HG03039 (cell line): ENCODE data around the gene LNPK.
"Not testable (repeated sequence)": the region's sequence is repeated elsewhere in the genome, so short reads cannot be mapped to it uniquely, and the experiment has no call there.

Source experiments
- ATAC-seq: cut with Tn5 transposase; IDR thresholded peaks from one replicate; pipeline ENCODE4 v1.9.1; 2021; ENCODE audit warnings: mild to moderate bottlenecking, moderate library complexity; ENCODE audit not compliant: unreplicated experiment

Gene LNPK, protein sequence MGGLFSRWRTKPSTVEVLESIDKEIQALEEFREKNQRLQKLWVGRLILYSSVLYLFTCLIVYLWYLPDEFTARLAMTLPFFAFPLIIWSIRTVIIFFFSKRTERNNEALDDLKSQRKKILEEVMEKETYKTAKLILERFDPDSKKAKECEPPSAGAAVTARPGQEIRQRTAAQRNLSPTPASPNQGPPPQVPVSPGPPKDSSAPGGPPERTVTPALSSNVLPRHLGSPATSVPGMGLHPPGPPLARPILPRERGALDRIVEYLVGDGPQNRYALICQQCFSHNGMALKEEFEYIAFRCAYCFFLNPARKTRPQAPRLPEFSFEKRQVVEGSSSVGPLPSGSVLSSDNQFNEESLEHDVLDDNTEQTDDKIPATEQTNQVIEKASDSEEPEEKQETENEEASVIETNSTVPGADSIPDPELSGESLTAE

DNA sequence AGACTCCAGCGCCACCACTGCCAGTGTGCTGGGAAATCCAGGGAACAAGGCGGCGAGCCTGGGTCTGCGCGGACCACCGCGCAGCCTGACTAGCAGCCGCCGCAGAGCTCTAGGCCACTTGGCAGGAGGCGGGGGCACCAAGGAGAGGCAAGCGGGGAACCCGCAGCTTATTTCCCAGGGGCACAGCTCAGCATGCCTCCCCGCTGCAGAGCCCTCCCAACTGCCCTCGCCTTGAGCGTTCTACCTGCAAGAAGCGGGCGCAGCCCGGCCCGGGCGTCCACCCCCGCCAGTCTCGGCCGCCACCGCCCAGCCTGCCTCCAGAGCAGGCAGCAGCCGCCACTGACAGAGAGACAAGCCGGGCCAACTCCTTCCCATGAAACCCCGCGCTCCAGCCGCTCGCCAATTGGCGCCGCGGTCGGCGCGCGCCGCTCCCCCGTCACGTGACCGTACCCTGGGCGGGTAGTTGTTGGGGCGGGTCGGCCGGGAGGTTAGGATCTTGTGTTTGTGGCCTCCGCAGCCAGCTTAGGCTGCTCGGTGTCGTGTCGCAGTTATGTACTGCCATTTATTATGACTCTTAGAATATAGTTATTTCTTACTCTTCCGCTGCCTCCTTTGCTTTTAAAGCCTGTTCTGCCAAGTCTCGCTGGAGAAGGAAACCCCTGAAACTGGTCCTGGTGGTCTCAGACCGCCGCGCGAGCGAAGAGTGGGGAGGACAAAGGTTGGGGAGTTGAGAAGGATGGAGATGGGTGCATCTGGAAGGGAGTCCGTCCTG, at the start of gene LNPK:
LNPK (minus strand) TSS at position 352 of the 772 bp plus-strand sequence. CDS start 6,683 bp downstream, outside the sequence.
- ATAC-seq = peak; percentile 93

DNA sequence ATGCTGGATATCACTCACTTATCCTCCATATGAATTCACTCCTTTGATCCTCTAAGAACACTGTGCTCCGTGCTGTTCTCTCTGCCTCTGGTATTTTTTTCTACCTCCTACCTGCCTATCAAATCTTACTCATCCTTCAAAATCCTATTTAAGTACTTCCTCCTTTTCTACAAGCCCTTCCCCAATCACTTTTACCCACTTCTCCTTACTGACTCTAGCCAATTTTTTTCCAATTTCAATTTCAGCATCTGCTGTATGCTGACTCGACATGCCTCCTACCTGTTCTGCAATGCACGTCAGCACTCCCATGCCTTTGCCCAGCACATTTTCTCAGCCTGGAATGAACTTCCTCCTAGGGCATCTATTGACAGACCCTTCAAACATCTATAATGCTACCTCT, 37.3 kb upstream of the LNPK start:
- no peak for ATAC-seq

DNA sequence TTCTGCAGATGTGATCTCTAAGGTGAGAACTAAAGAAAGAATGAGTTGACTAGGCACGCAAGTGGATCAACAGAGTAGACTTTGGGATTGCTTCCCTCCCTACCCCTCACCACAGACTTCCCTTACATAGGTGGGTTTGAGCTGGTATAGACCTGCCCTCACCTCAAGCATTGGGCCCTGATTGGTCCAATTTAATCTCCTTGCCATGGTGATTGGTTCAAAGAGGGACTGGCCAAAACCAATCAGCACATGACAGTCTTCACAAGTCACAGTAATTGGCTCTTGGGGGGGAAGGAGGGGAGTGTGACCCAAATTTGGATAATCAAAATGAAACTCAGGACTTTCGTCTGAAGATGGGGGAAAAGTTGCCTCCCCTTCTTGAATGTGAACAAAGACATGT, 36.6 kb upstream of the LNPK start:
- no peak for ATAC-seq

DNA sequence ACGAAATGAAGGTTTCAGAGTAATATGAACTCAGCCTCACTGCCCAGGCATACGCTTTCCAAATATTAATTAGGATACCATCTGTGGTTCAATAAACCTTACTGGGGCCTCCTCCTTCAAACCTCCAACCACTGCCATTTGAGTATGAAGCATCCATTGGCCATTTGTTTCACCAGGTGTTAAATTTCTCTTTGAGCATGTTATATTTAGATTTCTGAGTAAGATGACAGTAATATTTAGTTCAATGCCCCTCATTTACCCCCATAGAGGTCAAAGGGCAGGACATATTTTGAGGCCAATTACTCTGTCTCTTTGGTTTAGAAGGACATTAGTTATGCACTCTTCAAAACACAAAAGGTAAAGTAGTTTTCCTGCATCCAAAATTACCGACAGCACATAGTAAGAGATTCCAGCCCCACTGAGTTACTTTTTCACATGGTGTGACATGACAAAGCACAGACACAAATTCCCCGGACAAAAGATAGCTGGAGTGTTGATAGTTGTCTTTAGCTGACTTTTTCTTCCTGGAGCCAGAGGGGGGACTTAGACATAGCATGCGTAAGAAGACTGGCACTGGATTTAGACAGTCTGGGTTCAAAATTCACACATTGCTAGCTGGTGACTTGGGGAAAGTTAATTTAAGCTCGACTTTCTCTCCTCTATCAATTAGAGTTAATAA, 33.1 kb upstream of the LNPK start:
- ATAC-seq = no peak

DNA sequence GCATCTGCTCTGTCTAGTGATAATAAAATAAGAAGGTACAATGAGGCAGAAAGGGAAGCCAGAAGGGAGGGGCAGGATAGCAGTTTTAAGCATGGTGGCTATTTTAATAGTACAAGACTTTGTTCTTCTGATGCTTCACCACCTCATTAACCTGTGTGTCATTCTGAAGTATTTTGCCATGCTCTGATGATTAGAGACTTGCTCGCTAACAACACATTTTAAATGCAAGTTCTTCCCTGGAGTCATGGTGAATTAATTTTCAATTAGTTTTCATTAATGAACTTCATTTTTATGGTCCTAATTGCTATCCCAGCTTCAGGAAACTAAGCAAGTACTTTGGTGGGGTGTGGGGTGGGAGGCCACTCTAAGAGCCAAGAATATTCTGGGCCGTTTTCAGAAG, 25.7 kb upstream of the LNPK start:
- no peak for ATAC-seq

DNA sequence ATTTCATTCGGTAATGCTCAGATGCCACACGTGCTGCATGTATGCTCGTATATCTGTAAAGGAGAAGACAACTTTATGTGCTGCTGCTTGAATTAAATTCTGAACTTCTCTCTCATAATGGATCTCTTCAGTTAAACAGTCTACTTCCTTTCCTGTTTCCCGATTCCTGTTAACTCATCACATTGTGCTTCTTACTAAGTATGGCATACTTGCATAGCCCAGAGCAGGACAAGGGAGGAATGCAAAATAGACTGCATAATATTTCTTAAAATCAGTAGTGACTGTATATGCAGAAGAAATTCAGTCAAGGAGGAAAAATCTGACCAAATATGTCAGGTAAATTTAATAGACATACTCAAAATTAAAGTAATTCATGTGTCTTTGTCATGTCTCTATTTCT, 23.9 kb upstream of the LNPK start:
- ATAC-seq = no peak

DNA sequence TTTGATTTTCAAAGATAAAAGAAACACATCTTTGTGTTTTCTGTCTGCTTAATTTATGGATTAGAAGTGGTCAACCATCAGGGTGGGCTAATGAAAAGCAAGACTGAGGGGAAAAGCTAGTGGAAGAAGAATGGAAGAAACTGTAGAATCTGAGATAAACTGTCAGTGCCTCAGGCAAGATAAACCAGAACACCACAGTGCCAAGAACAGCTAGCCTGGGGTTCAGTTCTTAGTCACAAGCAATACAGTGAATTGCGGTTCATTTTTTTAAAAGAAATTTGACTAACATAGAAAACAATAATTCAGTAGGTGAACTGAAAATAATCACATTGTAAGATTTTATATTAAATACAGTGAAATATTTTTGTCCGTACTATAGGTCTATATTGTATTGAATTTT, 22.0 kb upstream of the LNPK start:
- ATAC-seq = no peak

DNA sequence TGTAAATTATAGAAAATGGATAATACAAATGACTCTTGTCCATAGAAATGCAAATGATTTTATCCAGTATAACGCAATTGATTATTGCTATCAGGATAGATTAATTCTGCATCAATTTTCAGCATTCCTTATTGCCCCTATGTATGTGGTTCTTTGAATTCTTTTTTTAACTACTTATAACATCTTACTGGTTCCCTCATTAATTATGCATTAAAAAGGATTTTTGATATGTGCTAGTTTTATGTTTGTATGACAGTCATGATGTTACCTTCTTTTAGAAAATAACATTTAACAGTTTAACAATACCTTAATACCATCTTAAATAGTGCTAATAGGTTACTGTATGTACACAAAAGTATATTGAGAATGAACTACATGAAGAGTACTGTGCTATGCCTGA, 20.0 kb upstream of the LNPK start:
- no peak for ATAC-seq

DNA sequence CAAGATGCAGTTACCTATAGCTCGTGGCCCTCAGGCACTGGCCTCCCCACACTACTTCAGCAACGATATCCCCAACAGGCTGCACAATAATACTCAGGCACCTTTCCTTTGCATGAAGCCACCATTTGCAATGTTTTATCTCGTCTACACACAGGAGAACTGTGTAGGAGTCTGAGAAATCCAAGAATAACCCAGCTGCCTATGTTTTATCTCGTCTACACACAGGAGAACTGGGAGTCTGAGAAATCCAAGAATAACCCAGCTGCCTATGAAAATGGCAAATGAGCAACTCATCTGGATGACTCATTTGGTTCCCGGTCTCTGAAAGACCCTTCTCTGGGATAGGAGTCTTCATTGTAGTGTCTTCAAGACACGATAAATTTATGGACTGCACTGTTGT, 18.3 kb upstream of the LNPK start:
- no peak for ATAC-seq

DNA sequence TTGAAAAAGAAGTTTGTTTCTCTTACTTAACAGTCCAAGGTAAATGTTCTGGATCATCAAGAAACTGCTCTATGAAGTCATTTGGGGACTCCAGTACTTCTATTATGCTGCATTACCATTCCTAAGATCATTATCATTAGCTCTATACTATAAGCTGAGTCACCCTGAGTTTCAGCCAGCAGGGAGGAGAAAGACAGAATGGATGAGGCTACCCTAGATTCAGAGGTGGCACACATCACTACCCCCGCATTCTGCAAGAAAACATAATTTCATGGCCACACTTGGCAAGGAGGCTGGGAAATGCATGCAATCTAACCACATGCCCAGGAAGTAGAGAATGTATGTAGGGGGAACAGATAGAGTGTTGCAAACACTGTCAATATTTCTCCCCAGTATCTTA, 16.6 kb upstream of the LNPK start:
- no peak for ATAC-seq

DNA sequence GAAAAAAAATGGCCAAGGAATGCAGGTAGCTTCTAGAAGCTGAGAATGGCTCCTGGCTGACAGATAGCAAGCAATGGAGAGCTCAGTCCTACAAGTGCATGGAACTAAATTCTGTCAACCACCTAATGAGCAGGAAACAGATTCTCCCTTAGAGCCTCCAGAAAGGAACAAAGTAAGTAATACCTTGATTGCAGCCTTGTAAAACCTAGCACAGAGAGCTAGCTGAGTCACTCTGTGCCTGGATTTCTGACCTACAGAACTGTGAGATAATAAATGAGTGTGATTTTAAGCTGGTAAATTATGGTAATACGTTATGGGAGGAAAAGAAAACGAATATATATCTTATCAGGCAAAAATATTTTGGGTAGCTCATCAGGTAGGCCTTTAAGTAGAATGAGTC, 7.4 kb upstream of the LNPK start:
- no peak for ATAC-seq

DNA sequence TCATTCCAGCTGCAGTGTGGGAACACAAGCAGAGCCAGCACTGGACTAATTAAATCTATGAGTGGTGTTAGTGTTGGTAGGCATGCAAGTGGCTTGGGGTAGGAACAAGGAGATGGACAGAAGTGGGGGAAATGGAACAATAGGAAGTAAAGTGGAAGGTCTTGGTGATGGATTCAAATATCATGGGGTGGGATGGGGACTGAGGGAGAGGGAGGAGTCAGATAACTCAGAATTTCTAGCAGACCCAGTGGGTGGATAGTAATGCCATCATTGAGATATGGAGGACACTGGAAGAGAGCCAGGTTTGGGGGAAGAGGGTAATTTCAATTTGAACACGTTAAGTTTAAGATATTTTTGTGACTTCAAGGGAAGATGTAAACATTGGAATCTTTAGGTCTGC, 2.9 kb upstream of the LNPK start:
- no peak for ATAC-seq

DNA sequence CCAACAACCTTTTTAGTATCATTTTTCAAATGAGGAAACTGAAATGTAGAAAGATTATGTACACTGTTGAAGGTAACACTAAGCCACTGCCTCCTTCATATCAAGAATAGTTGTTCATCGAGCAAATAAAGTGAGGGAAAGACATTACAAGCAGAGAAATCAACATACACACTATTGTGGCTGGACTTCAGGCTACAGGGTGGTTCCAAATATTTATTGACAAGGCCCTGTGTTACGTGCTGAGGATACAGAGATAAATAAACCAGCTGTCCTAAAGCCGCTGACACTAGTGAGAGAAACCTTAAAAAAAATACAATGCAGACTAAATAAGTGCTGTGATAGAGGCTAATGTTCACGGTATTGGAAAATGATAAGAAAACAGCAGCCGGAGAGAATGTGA, 1.9 kb upstream of the LNPK start:
- no peak for ATAC-seq

DNA sequence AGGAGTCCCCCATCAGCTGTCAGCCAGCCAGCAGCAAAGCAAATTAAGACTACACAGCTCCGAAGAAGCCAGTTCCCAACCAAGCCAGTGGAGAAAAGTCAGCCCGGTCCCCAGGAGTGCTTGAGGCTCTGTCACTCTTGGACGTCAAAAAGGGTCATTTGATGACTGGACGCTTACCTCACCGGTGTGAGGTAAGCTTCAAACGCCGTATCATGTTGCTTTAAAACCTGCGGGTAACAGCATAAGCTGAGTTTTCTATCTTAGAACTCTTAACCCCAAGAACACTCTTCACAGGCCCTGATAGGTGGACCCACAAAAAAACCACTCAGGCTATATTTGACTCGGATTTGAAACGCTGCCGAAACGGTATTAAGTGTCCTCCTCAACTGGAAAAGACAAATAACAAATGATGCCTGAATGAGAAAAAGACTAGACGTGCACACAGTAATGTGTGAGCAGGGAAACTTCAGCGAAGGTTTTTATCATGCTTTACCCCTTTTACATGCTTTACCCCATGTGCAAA, 682 bp upstream of the LNPK start:
- peak; percentile 5 for ATAC-seq

DNA sequence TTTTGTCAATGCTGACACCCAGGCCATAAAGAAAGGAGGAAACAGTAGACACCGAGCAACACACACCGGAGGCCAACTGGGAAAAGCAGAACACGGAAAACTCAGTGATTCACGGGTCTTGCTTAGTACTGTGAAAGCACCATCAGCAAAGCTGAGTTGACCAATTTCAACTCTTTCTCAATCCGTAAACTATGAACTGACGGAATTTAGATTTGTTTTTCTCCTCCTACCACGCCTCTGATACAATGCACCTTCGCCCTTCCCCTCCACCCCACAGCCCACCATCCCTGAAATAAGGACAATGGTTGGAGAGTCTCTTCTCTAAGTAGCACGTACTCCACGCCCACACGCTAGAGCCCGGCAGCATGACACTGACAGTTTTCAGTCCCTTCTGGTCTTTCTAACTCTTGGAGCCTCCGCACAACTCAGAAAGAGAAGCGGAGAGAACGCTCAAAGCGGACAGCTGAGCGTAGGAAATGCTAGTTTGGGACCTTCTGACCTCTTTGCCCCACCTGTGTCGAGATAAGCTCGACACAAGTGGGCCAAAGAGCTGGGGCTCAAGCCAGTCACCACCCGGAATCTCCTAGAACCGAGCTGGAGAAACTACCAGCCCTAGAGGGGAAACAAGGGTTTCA, 669 bp downstream of the LNPK start:
- ATAC-seq = peak; percentile 36

DNA sequence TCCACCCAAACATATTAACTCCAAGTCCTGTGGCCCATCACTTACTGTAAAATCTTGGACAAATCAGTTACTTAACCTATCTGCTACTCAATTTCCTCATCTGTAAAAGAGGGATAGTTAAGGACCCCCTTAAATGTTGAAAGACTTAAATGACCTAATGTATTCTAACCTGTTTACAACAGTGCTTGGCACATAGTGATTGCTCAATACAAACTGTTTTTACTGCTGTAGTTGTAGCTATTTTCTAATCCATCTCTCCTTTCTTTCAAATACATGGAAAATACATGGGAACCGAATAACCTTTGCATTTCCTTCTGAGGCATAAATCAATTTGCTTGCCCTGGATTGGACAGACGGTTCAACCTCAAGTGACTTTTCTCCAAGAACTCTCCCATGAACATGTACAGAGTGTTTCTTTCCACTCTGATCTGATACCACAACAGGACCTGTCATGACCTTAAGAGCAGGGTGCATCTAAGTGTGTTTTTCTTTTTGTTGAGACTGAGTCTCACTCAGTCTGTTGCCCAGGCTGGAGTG, 2.7 kb downstream of the LNPK start:
- no peak for ATAC-seq

DNA sequence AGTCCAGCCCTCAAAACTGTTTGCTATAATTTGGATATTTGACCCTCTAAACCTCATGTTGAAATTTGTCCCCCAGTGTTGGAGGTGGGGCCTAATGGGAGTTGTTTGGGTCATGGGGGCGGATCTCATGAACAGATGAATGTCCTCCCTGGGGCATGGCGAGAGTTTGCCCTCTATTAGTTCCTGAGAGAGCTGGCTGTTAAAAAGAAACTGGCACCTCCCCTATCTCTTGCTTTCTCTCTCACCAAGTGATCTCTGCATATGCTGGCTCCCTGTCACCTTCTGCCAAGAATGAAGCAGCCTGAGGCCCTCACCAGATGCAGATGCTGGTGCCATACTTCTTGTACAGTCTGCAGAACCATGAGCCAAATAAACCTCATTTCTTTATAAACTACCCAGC, 12.0 kb downstream of the LNPK start:
- no peak for ATAC-seq

DNA sequence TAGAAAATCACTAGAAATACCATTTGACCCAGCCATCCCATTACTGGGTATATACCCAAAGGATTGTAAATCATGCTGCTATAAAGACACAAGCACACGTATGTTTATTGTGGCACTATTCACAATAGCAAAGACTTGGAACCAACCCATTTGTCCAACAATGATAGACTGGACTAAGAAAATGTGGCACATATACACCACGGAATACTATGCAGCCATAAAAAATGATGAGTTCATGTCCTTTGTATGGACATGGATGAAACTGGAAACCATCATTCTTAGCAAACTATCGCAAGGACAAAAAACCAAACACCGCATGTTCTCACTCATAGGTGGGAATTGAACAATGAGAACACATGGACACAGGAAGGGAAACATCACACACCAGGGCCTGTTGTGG, 14.9 kb downstream of the LNPK start:
- not testable (repeated sequence) for ATAC-seq

DNA sequence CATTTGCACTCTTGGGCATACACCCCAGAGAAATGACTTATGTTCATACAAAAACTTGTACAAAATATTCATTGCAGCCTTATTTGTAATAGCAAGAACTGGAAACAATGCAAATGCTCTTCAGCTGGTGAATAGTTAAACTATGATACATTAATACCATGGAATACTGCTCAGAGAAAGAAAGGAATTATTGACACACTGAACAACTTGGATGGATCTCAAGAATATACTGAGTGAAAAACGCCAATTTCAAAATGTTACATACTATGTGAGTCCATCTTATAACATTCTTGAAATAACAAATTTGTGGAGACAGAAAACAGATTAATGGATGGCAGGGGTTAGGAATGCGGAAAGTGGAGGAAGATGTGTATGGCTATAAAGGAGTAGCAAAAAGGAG, 17.2 kb downstream of the LNPK start:
- no peak for ATAC-seq

DNA sequence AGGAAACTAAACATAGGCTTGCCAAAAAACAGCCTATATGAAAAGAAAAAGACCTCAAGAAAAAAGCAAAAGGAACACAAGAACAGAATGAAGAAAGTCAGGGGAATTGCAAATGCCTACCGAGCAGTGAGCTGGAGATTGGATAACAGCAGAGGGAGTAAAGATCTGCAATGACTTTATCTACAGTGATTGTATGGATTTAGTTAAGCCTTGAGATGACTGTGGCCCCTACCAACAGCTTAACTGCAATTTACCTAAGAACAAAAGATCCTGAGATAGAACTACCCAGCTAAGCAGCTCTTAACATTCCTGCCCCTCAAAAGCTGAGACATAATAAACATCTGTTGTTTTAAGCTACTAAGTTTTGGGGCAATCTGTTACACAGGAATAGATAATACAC, 20.5 kb downstream of the LNPK start:
- no peak for ATAC-seq
